ENCODE data around the gene ZW10.

ZW10 gene, protein sequence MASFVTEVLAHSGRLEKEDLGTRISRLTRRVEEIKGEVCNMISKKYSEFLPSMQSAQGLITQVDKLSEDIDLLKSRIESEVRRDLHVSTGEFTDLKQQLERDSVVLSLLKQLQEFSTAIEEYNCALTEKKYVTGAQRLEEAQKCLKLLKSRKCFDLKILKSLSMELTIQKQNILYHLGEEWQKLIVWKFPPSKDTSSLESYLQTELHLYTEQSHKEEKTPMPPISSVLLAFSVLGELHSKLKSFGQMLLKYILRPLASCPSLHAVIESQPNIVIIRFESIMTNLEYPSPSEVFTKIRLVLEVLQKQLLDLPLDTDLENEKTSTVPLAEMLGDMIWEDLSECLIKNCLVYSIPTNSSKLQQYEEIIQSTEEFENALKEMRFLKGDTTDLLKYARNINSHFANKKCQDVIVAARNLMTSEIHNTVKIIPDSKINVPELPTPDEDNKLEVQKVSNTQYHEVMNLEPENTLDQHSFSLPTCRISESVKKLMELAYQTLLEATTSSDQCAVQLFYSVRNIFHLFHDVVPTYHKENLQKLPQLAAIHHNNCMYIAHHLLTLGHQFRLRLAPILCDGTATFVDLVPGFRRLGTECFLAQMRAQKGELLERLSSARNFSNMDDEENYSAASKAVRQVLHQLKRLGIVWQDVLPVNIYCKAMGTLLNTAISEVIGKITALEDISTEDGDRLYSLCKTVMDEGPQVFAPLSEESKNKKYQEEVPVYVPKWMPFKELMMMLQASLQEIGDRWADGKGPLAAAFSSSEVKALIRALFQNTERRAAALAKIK

DNA sequence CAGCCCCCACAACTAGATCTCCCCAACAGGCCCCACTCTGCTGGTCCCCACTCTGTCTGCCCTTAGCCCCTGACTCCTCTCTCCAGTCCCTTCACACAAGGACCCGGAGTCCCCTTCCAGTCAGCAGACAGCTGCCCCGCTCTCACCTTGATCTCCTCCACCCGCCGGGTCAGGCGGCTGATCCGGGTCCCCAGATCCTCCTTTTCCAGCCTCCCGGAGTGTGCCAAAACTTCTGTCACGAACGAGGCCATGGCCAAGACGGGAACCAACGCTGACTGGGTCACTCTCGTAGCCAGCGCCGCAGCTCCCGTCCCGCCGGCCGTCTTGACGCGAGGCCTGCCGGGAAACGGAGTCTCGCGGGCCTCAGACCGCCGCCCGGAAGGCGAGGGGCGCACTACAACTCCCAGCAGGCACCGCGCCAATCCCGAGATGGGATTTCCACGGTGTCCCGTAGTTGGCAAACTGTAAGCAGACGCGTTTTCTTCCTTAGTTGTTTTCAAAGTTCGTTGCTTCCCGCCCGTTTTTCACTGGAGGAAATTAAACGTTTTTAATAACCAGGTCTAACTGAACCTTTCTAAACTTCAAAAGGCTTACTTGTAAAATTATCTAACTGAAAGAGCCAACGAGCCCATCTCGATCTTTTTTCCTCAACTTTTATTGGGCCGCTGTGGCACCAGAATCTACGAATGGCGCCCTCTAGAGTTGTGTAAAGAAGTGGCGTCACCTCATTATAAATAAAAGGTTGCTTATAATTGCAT is at the start of gene ZW10:
Gene ZW10 (minus strand): TSS at position 277 of the 758 bp plus-strand sequence. CDS start 26 bp downstream, at position 251.
- Histone ChIP-seq H3K79me2 (ENCODE audit: insufficient read depth, low read length) (no peaks in the 10 kb centered on the region), H3K27ac (ENCODE audit: low read depth, low read length, poor library complexity, severe bottlenecking) (no peak within 1 kb of the TSS), H3K4me2 (ENCODE audit: low read length) (peak within 1 kb of the TSS; percentile 52), H3K9ac (ENCODE audit: low read length) (peak within 1 kb of the TSS; percentile 81), H3F3A (ENCODE audit: insufficient read depth, low read length) (no peaks in the 10 kb centered on the region), H3K9me2 (ENCODE audit: low read depth, low read length) (no peaks in the 10 kb centered on the region), H3K9me3 (ENCODE audit: low read length) (no peaks in the 10 kb centered on the region), H3K4me1 (ENCODE audit: insufficient read depth, low read length, severe bottlenecking) (peaks cover 25% of the 10 kb centered on the region), H3K27me3 (ENCODE audit: insufficient read depth, low read length) (no peaks in the 10 kb centered on the region), H2AFZ (ENCODE audit: low read length) (no peak within 1 kb of the TSS), H3K4me3 (ENCODE audit: low read depth, low read length, poor library complexity, severe bottlenecking) (peak within 1 kb of the TSS; percentile 76), H3K36me3 (ENCODE audit: insufficient read depth, low read length) (peaks cover 3% of the 10 kb centered on the region), H4K20me1 (ENCODE audit: insufficient read depth, low read length) (no peaks in the 10 kb centered on the region)
- peak; percentile 74 for TF ChIP-seq CTCF (IDR thresholded peaks at IDR 0.05; ENCODE audit: low read length)
- TF ChIP-seq EZH2 (IDR thresholded peaks at IDR 0.05; ENCODE audit: borderline replicate concordance, low read length) = no peak

- peaks cover 22% of the 10 kb centered on the region for H3K36me3 ChIP-seq (ENCODE audit: insufficient read depth, low read length)
- H3K4me1 ChIP-seq (ENCODE audit: insufficient read depth, low read length, severe bottlenecking) = no peaks in the 10 kb centered on the region
- no peaks in the 10 kb centered on the region for H3F3A ChIP-seq (ENCODE audit: insufficient read depth, low read length)
- no peak overlapping the region for H2AFZ ChIP-seq (ENCODE audit: low read length)
- H3K27ac ChIP-seq (ENCODE audit: low read depth, low read length, poor library complexity, severe bottlenecking) = no peak overlapping the region
- no peaks in the 10 kb centered on the region for H4K20me1 ChIP-seq (ENCODE audit: insufficient read depth, low read length)
- no peaks in the 10 kb centered on the region for H3K9me3 ChIP-seq (ENCODE audit: low read length)
- no peak overlapping the region for H3K4me2 ChIP-seq (ENCODE audit: low read length)
- H3K9ac ChIP-seq (ENCODE audit: low read length) = no peak overlapping the region
- no peaks in the 10 kb centered on the region for H3K79me2 ChIP-seq (ENCODE audit: insufficient read depth, low read length)
- no peaks in the 10 kb centered on the region for H3K9me2 ChIP-seq (ENCODE audit: low read depth, low read length)
- H3K27me3 ChIP-seq (ENCODE audit: insufficient read depth, low read length) = no peaks in the 10 kb centered on the region
- TF ChIP-seq EZH2 (IDR thresholded peaks at IDR 0.05; ENCODE audit: borderline replicate concordance, low read length) (no peak), CTCF (IDR thresholded peaks at IDR 0.05; ENCODE audit: low read length) (no peak)
- H3K4me3 ChIP-seq (ENCODE audit: low read depth, low read length, poor library complexity, severe bottlenecking) = no peak overlapping the region
Measured at GRCh38 chr11:113818426-113818825, 44.9 kb upstream of the ZW10 start.

- Histone ChIP-seq H3K4me2 (ENCODE audit: low read length) (no peak overlapping the region), H3F3A (ENCODE audit: insufficient read depth, low read length) (no peaks in the 10 kb centered on the region), H3K4me1 (ENCODE audit: insufficient read depth, low read length, severe bottlenecking) (no peaks in the 10 kb centered on the region), H3K36me3 (ENCODE audit: insufficient read depth, low read length) (peaks cover 16% of the 10 kb centered on the region), H3K9me3 (ENCODE audit: low read length) (no peaks in the 10 kb centered on the region), H3K27ac (ENCODE audit: low read depth, low read length, poor library complexity, severe bottlenecking) (no peak overlapping the region), H3K4me3 (ENCODE audit: low read depth, low read length, poor library complexity, severe bottlenecking) (no peak overlapping the region), H3K27me3 (ENCODE audit: insufficient read depth, low read length) (no peaks in the 10 kb centered on the region), H3K9me2 (ENCODE audit: low read depth, low read length) (no peaks in the 10 kb centered on the region), H3K79me2 (ENCODE audit: insufficient read depth, low read length) (no peaks in the 10 kb centered on the region), H4K20me1 (ENCODE audit: insufficient read depth, low read length) (no peaks in the 10 kb centered on the region), H3K9ac (ENCODE audit: low read length) (no peak overlapping the region), H2AFZ (ENCODE audit: low read length) (no peak overlapping the region)
- TF ChIP-seq CTCF (IDR thresholded peaks at IDR 0.05; ENCODE audit: low read length) (no peak), EZH2 (IDR thresholded peaks at IDR 0.05; ENCODE audit: borderline replicate concordance, low read length) (no peak)
Measured at GRCh38 chr11:113817626-113818025, 44.1 kb upstream of the ZW10 start.

Data from OCI-LY1 (cell line).